Measurements from ENCODE around the gene PAXX.

Gene PAXX

GRCh38 chr9:137006116-137007003 lies 14.1 kb downstream of the PAXX start:
- DNase-seq, result no peak

DNA sequence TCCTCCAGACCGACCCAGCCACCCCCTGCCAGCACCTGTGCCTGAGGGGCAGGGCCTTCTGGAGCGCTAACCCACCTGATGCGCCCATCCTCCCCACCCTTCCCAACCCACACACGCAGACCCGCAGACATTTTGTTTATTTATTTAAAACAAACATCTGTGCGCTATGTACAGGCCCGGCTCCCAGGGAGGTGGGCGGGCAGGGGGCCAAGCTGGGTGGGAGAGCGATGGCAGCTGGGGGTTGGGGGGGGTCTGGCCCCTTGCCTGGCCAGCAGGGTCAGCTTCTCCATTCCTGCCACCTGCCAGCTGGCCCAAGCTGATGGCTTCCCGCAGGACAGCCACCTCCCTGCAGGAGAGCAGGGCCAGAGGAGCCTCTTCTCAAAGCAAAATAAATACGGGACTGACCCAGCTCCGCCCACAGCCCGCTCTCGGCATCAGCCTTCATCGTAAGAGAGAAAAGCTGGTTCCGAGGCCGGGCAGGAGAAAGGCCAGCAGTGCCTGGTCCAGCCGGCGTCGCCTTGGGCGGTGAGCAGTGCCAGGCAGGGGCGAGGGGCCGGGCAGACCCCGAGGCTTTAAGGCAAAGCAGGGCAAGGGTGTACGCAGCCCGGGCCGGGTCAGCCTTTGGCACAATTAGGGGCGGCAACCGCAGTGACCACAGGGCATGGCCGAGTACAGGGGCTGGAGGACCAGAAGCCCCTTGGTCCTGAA lies 15.0 kb downstream of the PAXX start:
- no peak for DNase-seq

- DNase-seq, result no peak
These were observed 15.6 kb downstream of the PAXX start for GRCh38 chr9:137007816-137008270.

GRCh38 chr9:137008312-137008711 lies 16.1 kb downstream of the PAXX start:
- no peak for DNase-seq

DNA sequence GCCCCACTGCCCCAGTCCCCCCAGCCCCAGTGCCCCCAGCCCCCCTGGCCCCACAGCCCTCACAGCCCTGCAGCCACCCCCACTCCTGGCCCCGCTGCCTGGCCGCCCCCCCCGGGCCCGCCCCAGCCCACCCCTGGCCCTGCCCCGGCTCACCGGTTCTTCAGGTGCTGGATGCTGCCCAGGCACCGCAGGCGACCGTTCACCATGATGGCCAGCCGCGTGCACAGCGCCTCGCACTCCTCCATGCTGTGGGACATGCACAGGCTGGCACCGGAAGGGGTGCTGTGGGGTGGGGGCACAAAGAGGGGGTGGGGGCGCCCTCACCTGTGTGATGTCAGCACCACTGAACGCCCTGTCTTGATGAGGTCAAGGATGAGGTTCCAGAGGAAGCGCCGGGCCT lies 17.0 kb downstream of the PAXX start:
- no peak for DNase-seq

GRCh38 chr9:137009938-137010732 lies 17.9 kb downstream of the PAXX start:
- DNase-seq, result no peak

DNA sequence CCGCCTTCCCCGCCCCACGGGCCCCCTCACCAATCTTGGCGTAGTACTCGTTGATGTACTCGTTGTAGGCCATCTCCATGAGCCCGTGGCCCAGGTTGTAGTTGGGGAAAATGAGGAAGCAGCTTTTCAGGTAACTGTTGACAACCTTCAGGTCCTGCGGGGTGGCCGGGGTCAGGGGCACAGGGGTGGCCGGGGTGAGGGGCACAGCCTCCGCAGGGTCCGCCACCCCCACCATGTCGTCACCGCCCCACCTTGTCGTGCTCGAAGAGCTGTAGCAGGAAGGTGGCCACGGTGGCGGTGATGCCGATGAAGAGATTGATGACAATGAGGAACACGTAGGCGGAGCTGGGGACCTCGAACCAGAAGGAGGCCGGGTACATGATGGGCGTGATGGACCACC lies 18.9 kb downstream of the PAXX start:
- DNase-seq, result no peak

- no peak for DNase-seq
These were observed 19.9 kb downstream of the PAXX start for GRCh38 chr9:137011907-137012675.

GRCh38 chr9:137012694-137013570 lies 20.7 kb downstream of the PAXX start:
- no peak for DNase-seq

DNA sequence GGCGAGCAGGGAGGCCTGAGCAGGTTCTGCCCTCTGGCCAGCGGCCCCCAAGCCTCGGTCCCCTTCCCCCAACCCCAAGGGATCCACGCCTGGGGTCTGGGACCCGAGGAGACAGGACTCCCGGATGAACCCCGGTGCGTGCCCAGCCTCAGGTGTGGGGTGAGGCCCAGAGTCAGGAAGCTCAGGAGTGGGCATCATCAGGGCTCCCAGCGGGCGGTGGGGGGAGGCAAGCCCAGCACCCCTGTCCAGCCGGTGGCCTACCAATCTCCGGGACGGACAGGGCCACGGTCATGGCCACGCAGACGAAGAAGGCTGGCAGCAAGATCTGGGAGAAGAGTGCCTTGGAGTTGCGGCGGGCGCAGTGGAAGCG lies 21.3 kb downstream of the PAXX start:
- no peak for DNase-seq

GRCh38 chr9:137014166-137014565 lies 21.9 kb downstream of the PAXX start:
- DNase-seq, result no peak

- DNase-seq, result no peak
These were observed 22.7 kb downstream of the PAXX start for GRCh38 chr9:137014776-137015539.

GRCh38 chr9:137015540-137015930 lies 23.3 kb downstream of the PAXX start:
- DNase-seq, result no peak

- no peak for DNase-seq
These were observed 23.8 kb downstream of the PAXX start for GRCh38 chr9:137015976-137016375.

DNA sequence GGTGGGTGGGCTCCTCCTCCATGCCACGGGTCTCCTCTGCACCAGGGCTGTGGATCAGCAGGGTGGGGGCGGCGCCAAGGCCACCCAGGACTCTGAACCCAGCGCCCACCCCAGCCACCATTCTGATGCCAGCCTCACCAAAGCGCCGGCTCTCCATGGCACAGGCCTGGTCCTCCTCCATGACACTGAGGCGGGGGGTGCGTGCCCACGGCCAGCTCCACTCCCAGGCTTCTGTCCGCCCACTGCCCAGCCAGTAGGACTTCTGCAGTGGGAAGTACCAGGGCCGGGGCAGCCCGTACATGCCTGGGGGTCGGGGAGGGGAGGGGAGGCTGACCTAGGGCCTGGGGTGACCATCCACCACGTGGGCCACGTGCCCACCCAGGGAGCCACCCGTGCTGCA lies 24.2 kb downstream of the PAXX start:
- DNase-seq, result no peak

DNA sequence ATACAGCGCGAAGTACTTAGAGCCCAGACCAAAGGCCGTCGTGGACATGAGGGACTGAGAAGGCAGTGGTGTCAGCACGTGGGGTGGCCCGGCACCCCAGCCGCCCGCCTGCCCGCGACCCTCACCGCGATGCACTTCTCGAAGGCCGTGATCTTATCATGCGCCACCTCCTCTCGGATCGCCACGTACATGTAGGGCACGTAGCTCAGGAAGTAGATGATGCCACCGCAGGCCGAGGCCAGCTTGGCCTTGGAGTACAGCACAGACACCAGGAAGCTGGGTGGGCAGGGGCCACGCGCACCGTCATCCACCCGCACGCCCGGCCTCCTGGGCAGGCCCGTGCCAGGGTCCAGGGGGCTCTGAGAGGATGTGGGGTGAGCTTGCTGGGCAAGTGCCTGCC lies 24.8 kb downstream of the PAXX start:
- DNase-seq, result no peak

- no peak for DNase-seq
These were observed 25.7 kb downstream of the PAXX start for GRCh38 chr9:137017791-137018497.

DNA sequence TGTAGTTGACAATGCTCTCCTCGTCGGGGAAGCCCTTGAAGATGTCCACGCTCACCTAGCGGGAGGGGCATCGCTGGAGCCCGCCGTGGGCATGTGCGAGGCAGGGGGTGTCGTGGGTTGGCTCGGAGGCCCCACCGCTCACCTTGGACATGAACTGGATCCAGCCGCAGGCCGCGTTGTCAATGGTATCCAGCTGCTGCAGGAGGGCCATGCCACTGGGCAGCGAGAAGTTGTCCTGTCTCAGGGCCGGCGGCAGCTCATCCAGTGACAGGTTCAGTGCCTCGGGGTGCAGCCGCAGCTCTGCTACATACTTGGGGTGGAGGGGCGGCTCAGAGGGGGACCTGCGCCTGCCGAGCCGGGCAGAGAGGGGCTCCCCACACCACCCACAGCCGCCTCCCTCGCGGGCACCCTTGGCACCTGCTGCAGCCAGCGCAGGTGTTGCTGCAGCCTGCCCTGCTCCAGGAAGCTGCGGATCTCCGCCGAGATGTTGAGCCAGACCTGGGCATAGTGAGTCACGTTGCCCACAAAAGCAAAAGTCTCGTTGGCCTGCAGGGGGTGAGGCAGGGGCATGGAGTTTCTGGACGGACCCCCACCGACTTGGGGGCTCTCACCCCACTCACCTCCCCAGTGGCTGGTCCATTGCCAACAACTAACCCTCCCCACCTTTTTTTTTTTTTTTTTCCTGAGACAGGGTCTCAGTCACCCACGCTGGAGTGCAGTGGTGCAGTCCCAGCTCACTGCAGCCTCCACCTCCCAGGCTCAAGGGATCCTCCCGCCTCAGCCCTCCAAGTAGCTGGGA lies 26.7 kb downstream of the PAXX start:
- no peak for DNase-seq
